AG04449 (cell line): ENCODE measurements around the gene APOL1.

ENCODE experiments used
- CTCF ChIA-PET: fragments of 350-600 bp; formaldehyde crosslinking; extraction: SDS; loops from one replicate; lab custom pipeline; 2021; ENCODE audit warnings: antibody characterized with exemption; lab: Yijun Ruan, JAX
- POLR2A ChIA-PET: fragments of 400-600, 350-600 bp; formaldehyde crosslinking; extraction: SDS; loops from one replicate; lab custom pipeline; 2020; ENCODE audit warnings: antibody characterized with exemption, inconsistent platforms; lab: Yijun Ruan, JAX
- DNase-seq: peaks from one replicate; pipeline ENCODE4 v3.0.0-alpha.2; 2010; ENCODE audit warnings: low read depth, low spot score
- H3K4me3 ChIP-seq: 2 replicates; pipeline ENCODE4 v1.5.1; 2011; ENCODE audit warnings: low read depth, mild to moderate bottlenecking, control low read depth, low read length
- TF ChIP-seq, protein P1 (sequence below): IDR thresholded peaks from one replicate; pipeline ENCODE4 v1.5.1; 2011; ENCODE audit warnings: mild to moderate bottlenecking, moderate library complexity, low read length, control low read depth, inconsistent platforms; ENCODE audit not compliant: insufficient read depth; ENCODE audit errors: missing control alignments

Gene APOL1

DNA sequence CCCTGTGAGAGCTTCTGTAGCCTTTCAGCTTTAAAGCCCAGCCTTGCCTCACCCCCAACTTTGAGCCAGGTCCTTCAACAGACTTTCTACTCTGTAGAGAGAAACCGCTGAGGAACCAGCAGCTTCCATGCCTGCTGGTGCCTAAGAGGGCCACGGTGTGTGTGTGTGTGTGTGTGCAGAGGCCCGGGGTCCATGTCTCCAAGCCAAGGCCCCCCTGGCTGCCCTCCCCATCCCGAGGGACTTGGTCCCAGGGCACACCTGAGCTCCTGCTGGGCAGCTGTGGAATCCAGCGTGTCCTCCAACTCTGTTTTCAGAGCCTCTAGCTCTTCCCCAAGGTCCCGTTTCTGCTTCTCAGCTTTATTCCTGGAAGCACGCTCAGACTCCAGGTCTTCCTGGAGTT lies 42.3 kb downstream of the APOL1 start:
- no peak overlapping the region for H3K4me3 ChIP-seq
- DNase-seq, result no peak
- TF ChIP-seq, protein P1, sequence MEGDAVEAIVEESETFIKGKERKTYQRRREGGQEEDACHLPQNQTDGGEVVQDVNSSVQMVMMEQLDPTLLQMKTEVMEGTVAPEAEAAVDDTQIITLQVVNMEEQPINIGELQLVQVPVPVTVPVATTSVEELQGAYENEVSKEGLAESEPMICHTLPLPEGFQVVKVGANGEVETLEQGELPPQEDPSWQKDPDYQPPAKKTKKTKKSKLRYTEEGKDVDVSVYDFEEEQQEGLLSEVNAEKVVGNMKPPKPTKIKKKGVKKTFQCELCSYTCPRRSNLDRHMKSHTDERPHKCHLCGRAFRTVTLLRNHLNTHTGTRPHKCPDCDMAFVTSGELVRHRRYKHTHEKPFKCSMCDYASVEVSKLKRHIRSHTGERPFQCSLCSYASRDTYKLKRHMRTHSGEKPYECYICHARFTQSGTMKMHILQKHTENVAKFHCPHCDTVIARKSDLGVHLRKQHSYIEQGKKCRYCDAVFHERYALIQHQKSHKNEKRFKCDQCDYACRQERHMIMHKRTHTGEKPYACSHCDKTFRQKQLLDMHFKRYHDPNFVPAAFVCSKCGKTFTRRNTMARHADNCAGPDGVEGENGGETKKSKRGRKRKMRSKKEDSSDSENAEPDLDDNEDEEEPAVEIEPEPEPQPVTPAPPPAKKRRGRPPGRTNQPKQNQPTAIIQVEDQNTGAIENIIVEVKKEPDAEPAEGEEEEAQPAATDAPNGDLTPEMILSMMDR, result no peak
- ChIA-PET POLR2A (no interaction called here), CTCF (interaction anchor here (0.8 to 14.4 kb wide), 3 partner anchors 13 to 191 kb away, joined by 3 to 202 read pairs (median 5); no protein-coding TSS in a partner anchor)

DNA sequence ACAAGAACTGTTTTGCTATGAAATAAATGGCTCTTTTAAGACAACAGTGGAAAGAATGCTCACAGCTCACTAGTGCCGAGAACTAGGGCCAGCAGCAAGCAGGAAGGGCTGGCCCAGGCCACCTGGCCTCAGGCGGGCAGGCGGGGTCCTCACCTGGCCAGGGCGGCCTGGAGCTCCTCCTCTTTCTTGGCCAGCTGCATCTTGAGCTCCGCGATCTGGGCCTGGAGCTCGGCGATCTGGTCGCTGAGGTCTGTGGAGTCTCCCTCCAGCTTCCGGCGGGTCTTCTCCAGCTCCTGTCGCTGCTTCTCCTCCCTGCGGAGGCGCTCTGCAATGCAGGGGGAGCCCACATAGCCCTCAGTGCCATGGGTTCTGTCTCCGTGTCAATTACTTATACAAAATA lies 43.8 kb downstream of the APOL1 start:
- DNase-seq, result no peak
- POLR2A ChIA-PET, result no interaction called here
- TF ChIP-seq, protein P1, result no peak

DNA sequence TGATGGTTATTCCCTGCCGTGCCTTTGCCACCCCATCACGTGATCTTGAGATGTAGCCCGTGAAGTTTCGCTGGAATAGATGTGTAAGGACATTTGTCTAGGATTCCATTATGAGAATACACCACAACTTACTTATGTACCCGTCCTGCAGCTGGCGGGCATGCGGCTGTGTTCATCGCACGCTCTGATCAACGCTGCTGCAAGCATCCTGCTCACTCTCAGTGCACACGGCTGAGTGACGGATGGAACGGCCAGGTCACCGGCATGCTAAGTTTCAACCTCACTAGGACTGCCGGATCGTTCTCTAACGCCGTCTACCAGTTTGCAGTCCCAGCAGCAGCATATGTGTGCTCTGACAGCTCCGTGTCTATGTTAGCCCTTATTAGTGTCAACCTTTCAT lies 44.6 kb downstream of the APOL1 start:
- DNase-seq, result no peak
- TF ChIP-seq, protein P1, result no peak
- POLR2A ChIA-PET, result interaction anchor here (0.6 to 1.8 kb wide), 2 partner anchors 20 to 50 kb away, joined by 3 to 4 read pairs; no protein-coding TSS in a partner anchor
- no peak overlapping the region for H3K4me3 ChIP-seq
- CTCF ChIA-PET, result interaction anchor here (5.9 to 14.4 kb wide), 3 partner anchors 16 to 189 kb away, joined by 44 to 202 read pairs (median 123); no protein-coding TSS in a partner anchor

More for the DNA sequence above, 43.8 kb downstream of the APOL1 start:
- no peak overlapping the region for H3K4me3 ChIP-seq
- CTCF ChIA-PET, result interaction anchor here (14.4 kb wide), 1 partner anchor 15 kb away, joined by 202 read pairs; no protein-coding TSS in a partner anchor

DNA sequence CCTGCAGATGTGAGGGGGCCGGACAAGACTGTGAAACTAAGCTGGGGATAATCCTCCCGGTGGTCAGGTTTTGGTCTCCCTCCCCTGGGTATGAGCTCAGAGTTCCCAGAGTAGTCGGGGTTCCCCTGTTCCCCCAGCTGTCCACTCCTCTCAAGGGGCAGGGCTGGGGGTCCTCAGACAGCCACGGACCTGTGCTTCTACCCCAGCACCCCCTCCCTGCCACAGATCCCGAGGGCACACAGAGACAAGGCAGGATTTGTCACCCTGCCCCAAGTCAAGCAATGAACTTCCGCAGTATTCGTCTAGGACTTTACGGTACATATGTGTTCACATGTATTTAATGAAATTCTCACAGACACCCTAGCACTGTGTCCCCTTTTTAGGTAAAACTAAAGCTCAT lies 45.2 kb downstream of the APOL1 start:
- TF ChIP-seq, protein P1, result no peak
- CTCF ChIA-PET, result interaction anchor here (1.4 to 14.4 kb wide), 4 partner anchors 16 to 189 kb away, joined by 3 to 202 read pairs (median 84); no protein-coding TSS in a partner anchor
- POLR2A ChIA-PET, result interaction anchor here (0.6 to 2.0 kb wide), 3 partner anchors 12 to 209 kb away, joined by 3 to 8 read pairs (median 4); no protein-coding TSS in a partner anchor

DNA sequence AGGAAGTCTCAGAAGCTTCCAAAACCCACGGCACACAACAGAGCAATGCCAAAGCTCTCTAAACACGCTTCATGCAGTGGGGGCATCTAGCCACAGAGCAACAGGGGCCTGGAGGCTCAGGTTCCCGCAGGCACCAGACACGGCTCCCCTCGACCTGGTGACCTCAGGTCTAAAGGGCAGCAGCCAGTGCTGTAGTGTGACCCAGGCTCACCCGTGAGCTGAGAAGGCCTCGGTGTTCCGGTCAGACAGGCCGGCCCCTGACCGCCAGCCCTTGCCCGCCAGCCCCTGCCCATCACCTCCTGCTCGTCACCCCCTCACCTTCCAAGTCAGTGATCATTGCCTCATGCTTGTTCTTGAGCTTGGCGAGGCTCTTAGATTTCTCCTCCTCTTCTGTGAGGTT lies 45.7 kb downstream of the APOL1 start:
- no peak overlapping the region for H3K4me3 ChIP-seq
- ChIA-PET POLR2A (interaction anchor here (0.6 to 2.0 kb wide), 4 partner anchors 12 to 209 kb away, joined by 3 to 8 read pairs (median 4); no protein-coding TSS in a partner anchor), CTCF (interaction anchor here (1.4 to 14.4 kb wide), 4 partner anchors 17 to 188 kb away, joined by 3 to 202 read pairs (median 84); no protein-coding TSS in a partner anchor)
- no peak for DNase-seq
- TF ChIP-seq, protein P1, result no peak

More for the DNA sequence above, 45.2 kb downstream of the APOL1 start:
- no peak for DNase-seq
- no peak overlapping the region for H3K4me3 ChIP-seq

DNA sequence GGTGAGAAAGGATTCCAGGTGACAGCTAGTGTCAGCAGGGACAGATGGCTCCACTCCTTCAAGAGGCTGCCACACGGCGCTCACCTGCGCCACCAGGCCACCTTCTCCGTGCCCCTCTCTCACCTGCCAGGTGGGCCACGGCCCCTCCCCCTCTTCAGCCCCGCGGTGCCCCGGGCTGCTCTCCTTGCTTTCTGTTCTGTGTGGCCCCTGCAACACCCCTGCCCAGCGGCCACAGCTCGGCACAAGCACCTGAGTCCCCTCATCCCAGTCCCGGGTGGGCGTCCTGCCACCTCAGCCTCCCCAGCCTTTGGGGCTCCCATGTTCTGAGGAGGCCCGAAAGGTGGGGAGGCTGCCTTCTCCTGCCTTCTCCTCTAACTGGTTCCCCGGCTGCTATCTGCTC lies 46.4 kb downstream of the APOL1 start:
- H3K4me3 ChIP-seq, result no peak overlapping the region
- TF ChIP-seq, protein P1, result no peak
- no peak for DNase-seq
- ChIA-PET POLR2A (interaction anchor here (0.9 to 2.0 kb wide), 2 partner anchors 11 to 183 kb away, joined by 4 to 8 read pairs; no protein-coding TSS in a partner anchor), CTCF (interaction anchor here (1.4 to 14.4 kb wide), 5 partner anchors 14 to 188 kb away, joined by 3 to 202 read pairs (median 56); no protein-coding TSS in a partner anchor)
